ENCODE results near the gene INSIG1.

The INSIG1 gene

GRCh38 chr7:155297517-155298287, at the start of gene INSIG1:
Gene INSIG1 (plus strand): TSS chr7:155297878. CDS start chr7:155298286, 408 bp downstream.
- DNase-seq = peak; percentile 91

GRCh38 chr7:155248366-155248756, 49.3 kb upstream of the INSIG1 start:
- DNase-seq = no peak

GRCh38 chr7:155251831-155252230, 45.8 kb upstream of the INSIG1 start:
- DNase-seq = no peak

- DNase-seq = no peak
Measured at GRCh38 chr7:155252444-155252887, 45.2 kb upstream of the INSIG1 start.

GRCh38 chr7:155252892-155253501, 44.7 kb upstream of the INSIG1 start:
- no peak for DNase-seq

- no peak for DNase-seq
Measured at GRCh38 chr7:155254018-155254417, 43.7 kb upstream of the INSIG1 start.

- no peak for DNase-seq
Measured at GRCh38 chr7:155255071-155255470, 42.6 kb upstream of the INSIG1 start.

GRCh38 chr7:155255621-155256020, 42.1 kb upstream of the INSIG1 start:
- no peak for DNase-seq

GRCh38 chr7:155256081-155256760, 41.5 kb upstream of the INSIG1 start:
- no peak for DNase-seq

GRCh38 chr7:155256761-155257481, 40.8 kb upstream of the INSIG1 start:
- no peak for DNase-seq

- DNase-seq = no peak
Measured at GRCh38 chr7:155257482-155258225, 40.0 kb upstream of the INSIG1 start.

GRCh38 chr7:155258226-155258560, 39.5 kb upstream of the INSIG1 start:
- no peak for DNase-seq

GRCh38 chr7:155259866-155260497, 37.7 kb upstream of the INSIG1 start:
- no peak for DNase-seq

GRCh38 chr7:155260498-155260872, 37.2 kb upstream of the INSIG1 start:
- DNase-seq = no peak

- no peak for DNase-seq
Measured at GRCh38 chr7:155261031-155261985, 36.4 kb upstream of the INSIG1 start.

GRCh38 chr7:155262031-155262430, 35.6 kb upstream of the INSIG1 start:
- DNase-seq = no peak

GRCh38 chr7:155263051-155263450, 34.6 kb upstream of the INSIG1 start:
- no peak for DNase-seq

- DNase-seq = no peak
Measured at GRCh38 chr7:155263581-155264143, 34.0 kb upstream of the INSIG1 start.

- DNase-seq = no peak
Measured at GRCh38 chr7:155265144-155265543, 32.5 kb upstream of the INSIG1 start.

- no peak for DNase-seq
Measured at GRCh38 chr7:155265961-155266360, 31.7 kb upstream of the INSIG1 start.

GRCh38 chr7:155266440-155266839, 31.2 kb upstream of the INSIG1 start:
- DNase-seq = no peak

Measured in activated naive CD4-positive, alpha-beta T cell treated with Interleukin-2 at 50 U/mL for 16 hours (primary cell).